H1 (cell line): Measurements from ENCODE around the gene CEP85. TPM values are rescaled to one million over a fixed set of nuclear protein-coding genes. Genes with fewer than 3 reads are reported as not detected.

ENCODE experiments used
- MAX ChIP-seq: IDR thresholded peaks from 2 replicates; pipeline ENCODE4 v1.6.1; 2012; ENCODE audit warnings: inconsistent platforms
- polyA plus RNA-seq, 7 experiments: library from polyadenylated mRNA; depleted of rRNA in 3 of 7; stranded (reverse) in 5 of 7; unstranded in 2 of 7; fragments of >200 nt in 5 of 7; fragments of 200-250 nt in 2 of 7; gene quantifications; 1 replicate in 5 of 7; 2 replicates in 1 of 7; 4 replicates in 1 of 7; pipeline versions ENCODE4 v1.2.1 to v1.2.3, GENCODE V29; 2011 to 2013; ENCODE audit warnings: missing spikeins in 2 of 7, mixed read lengths in 2 of 7
- total RNA-seq: library from RNA; stranded (reverse); fragmentation: NEBNext Ultra II Directional; extraction: Animal tissue kit (Norgen Biotek cat#: 25700); gene quantifications from 2 replicates; pipeline ENCODE4 v1.2.1, GENCODE V29; 2021

Gene CEP85
- total and polyA plus RNA-seq, 2 of the 8 experiments (the other 6 are each of a cell fraction or from before 2014, with no cell fraction given): 40.4 to 43.7 TPM

GRCh38 chr1:26288311-26288941, 54.4 kb downstream of the CEP85 start (continued):
- TF ChIP-seq MAX: no peak
